ENCODE results near the gene MAP3K5.
"Not testable (repeated sequence)": the region's sequence is repeated elsewhere in the genome, so short reads cannot be mapped to it uniquely, and the experiment has no call there.

MAP3K5 gene

DNA sequence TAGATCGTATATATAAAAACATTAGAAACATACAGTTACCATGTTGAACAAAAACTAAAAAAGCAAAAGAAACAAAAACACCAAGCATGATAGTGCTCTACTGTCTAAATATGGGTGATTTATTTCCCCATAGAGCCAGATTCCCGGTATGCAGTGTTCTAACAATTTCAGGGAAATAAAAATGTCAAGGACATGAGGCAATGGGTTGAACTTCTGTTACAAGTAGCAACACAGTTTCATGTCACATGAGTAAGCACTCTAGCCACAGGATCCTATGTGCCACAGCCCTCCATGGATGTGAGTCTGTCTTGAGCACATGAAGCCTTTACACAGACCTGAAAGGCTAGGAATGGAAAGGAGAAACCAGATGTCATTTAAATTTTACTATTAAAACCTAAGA is 96.0 kb downstream of the MAP3K5 start:
- Histone ChIP-seq H3K4me2 (ENCODE audit: low read length) (no peak overlapping the region), H3K79me2 (ENCODE audit: insufficient read depth, low read length) (no peaks in the 10 kb centered on the region), H4K20me1 (ENCODE audit: insufficient read depth, low read length) (no peaks in the 10 kb centered on the region)

DNA sequence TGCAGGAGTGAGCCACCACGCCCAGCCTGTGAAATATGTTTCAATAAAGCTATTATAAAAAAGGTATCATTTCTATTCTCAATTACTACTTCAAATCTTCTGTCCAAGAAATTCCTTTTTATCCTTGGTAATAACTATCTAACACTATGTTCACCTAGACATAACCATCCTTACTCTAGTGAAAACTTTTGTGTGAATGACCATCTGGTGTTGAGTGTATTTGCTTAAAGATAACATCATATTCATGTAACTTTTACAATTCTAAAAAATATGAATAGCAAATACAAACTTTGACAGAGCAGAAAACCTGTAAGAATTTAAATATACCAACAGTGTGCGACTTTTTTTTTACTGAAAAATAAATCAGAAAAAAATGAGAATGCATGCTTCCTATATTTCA is 96.9 kb downstream of the MAP3K5 start:
- Histone ChIP-seq H3K4me3 (ENCODE audit: low read depth, low read length, poor library complexity, severe bottlenecking) (no peak overlapping the region), H3K4me2 (ENCODE audit: low read length) (no peak overlapping the region), H3K79me2 (ENCODE audit: insufficient read depth, low read length) (no peaks in the 10 kb centered on the region), H3K9me3 (ENCODE audit: low read length) (no peaks in the 10 kb centered on the region), H3K9ac (ENCODE audit: low read length) (no peak overlapping the region), H3K9me2 (ENCODE audit: low read depth, low read length) (no peaks in the 10 kb centered on the region), H3K27me3 (ENCODE audit: insufficient read depth, low read length) (no peaks in the 10 kb centered on the region), H3K36me3 (ENCODE audit: insufficient read depth, low read length) (peaks cover 24% of the 10 kb centered on the region; the same call in 1 of the 2 replicates), H3K4me1 (ENCODE audit: insufficient read depth, low read length, severe bottlenecking) (no peaks in the 10 kb centered on the region), H3K27ac (ENCODE audit: low read depth, low read length, poor library complexity, severe bottlenecking) (no peak overlapping the region), H2AFZ (ENCODE audit: low read length) (no peak overlapping the region), H3F3A (ENCODE audit: insufficient read depth, low read length) (no peaks in the 10 kb centered on the region), H4K20me1 (ENCODE audit: insufficient read depth, low read length) (no peaks in the 10 kb centered on the region)
- TF ChIP-seq, protein P1, sequence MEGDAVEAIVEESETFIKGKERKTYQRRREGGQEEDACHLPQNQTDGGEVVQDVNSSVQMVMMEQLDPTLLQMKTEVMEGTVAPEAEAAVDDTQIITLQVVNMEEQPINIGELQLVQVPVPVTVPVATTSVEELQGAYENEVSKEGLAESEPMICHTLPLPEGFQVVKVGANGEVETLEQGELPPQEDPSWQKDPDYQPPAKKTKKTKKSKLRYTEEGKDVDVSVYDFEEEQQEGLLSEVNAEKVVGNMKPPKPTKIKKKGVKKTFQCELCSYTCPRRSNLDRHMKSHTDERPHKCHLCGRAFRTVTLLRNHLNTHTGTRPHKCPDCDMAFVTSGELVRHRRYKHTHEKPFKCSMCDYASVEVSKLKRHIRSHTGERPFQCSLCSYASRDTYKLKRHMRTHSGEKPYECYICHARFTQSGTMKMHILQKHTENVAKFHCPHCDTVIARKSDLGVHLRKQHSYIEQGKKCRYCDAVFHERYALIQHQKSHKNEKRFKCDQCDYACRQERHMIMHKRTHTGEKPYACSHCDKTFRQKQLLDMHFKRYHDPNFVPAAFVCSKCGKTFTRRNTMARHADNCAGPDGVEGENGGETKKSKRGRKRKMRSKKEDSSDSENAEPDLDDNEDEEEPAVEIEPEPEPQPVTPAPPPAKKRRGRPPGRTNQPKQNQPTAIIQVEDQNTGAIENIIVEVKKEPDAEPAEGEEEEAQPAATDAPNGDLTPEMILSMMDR (IDR thresholded peaks at IDR 0.05; ENCODE audit: low read length) = no peak
- no peak for TF ChIP-seq EZH2 (IDR thresholded peaks at IDR 0.05; ENCODE audit: borderline replicate concordance, low read length)

More for the DNA sequence above, 96.0 kb downstream of the MAP3K5 start:
- Histone ChIP-seq H3K9me2 (ENCODE audit: low read depth, low read length) (no peaks in the 10 kb centered on the region), H3K27ac (ENCODE audit: low read depth, low read length, poor library complexity, severe bottlenecking) (no peak overlapping the region), H3K27me3 (ENCODE audit: insufficient read depth, low read length) (no peaks in the 10 kb centered on the region), H3K36me3 (ENCODE audit: insufficient read depth, low read length) (peaks cover 24% of the 10 kb centered on the region; the same call in 1 of the 2 replicates), H3K4me3 (ENCODE audit: low read depth, low read length, poor library complexity, severe bottlenecking) (no peak overlapping the region), H3K9ac (ENCODE audit: low read length) (no peak overlapping the region), H3K9me3 (ENCODE audit: low read length) (no peaks in the 10 kb centered on the region), H3K4me1 (ENCODE audit: insufficient read depth, low read length, severe bottlenecking) (no peaks in the 10 kb centered on the region), H2AFZ (ENCODE audit: low read length) (no peak overlapping the region), H3F3A (ENCODE audit: insufficient read depth, low read length) (no peaks in the 10 kb centered on the region)
- TF ChIP-seq EZH2 (IDR thresholded peaks at IDR 0.05; ENCODE audit: borderline replicate concordance, low read length) = no peak

DNA sequence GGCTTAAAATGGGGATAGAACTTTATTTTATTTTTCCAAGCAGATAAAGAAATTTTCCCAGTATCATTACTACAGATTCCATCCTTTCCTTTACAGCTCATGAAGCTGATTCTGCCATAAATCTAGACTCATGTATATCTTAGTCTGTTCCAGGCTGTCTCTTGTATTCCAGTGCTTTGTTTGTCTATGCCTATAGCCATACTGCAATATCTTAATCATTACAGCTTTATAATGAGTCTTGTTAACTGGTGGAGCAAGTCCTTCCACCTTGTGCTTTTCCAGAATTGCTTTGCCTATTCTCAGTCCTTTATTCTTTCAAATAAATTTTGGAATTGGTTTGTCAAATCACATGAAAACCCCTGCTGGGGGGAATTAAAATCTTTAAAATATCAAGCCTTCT is 99.2 kb downstream of the MAP3K5 start:
- H3K4me3 ChIP-seq (ENCODE audit: low read depth, low read length, poor library complexity, severe bottlenecking) = no peak overlapping the region
- H3F3A ChIP-seq (ENCODE audit: insufficient read depth, low read length) = no peaks in the 10 kb centered on the region
- no peak overlapping the region for H3K9ac ChIP-seq (ENCODE audit: low read length)
- no peaks in the 10 kb centered on the region for H4K20me1 ChIP-seq (ENCODE audit: insufficient read depth, low read length)
- H3K9me3 ChIP-seq (ENCODE audit: low read length) = peaks cover 2% of the 10 kb centered on the region; the same call in 1 of the 2 replicates
- H3K36me3 ChIP-seq (ENCODE audit: insufficient read depth, low read length) = peaks cover 25% of the 10 kb centered on the region; the same call in 1 of the 2 replicates
- H3K27me3 ChIP-seq (ENCODE audit: insufficient read depth, low read length) = no peaks in the 10 kb centered on the region
- no peak overlapping the region for H3K27ac ChIP-seq (ENCODE audit: low read depth, low read length, poor library complexity, severe bottlenecking)
- no peaks in the 10 kb centered on the region for H3K79me2 ChIP-seq (ENCODE audit: insufficient read depth, low read length)
- H3K9me2 ChIP-seq (ENCODE audit: low read depth, low read length) = no peaks in the 10 kb centered on the region
- no peaks in the 10 kb centered on the region for H3K4me1 ChIP-seq (ENCODE audit: insufficient read depth, low read length, severe bottlenecking)
- no peak for TF ChIP-seq EZH2 (IDR thresholded peaks at IDR 0.05; ENCODE audit: borderline replicate concordance, low read length)
- TF ChIP-seq, protein P1 (IDR thresholded peaks at IDR 0.05; ENCODE audit: low read length) = no peak
- no peak overlapping the region for H2AFZ ChIP-seq (ENCODE audit: low read length)
- H3K4me2 ChIP-seq (ENCODE audit: low read length) = no peak overlapping the region

DNA sequence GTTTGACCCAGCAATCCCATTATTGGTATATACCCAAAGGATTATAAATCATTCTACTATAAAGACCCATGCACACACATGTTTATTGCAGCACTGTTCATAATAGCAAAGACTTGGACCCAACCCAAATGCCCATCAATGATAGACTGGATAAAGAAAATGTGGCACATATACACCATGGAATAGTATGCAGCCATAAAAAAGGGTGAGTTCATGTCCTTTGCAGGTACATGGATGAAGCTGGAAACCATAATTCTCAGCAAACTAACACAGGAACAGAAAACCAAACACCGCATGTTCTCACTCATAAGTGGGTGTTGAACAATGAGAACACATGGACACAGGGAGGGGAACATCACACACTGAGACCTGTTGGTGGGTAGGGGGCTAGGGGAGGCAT is 104.4 kb downstream of the MAP3K5 start:
- H3K9me3 ChIP-seq (ENCODE audit: low read length); H3K4me1 ChIP-seq (ENCODE audit: insufficient read depth, low read length, severe bottlenecking); H3F3A ChIP-seq (ENCODE audit: insufficient read depth, low read length); H3K79me2 ChIP-seq (ENCODE audit: insufficient read depth, low read length); H3K27me3 ChIP-seq (ENCODE audit: insufficient read depth, low read length); H3K9ac ChIP-seq (ENCODE audit: low read length); H3K36me3 ChIP-seq (ENCODE audit: insufficient read depth, low read length); H3K4me2 ChIP-seq (ENCODE audit: low read length); H3K9me2 ChIP-seq (ENCODE audit: low read depth, low read length); H4K20me1 ChIP-seq (ENCODE audit: insufficient read depth, low read length); H3K4me3 ChIP-seq (ENCODE audit: low read depth, low read length, poor library complexity, severe bottlenecking); H3K27ac ChIP-seq (ENCODE audit: low read depth, low read length, poor library complexity, severe bottlenecking); H2AFZ ChIP-seq (ENCODE audit: low read length): not testable (repeated sequence)

Measured in OCI-LY1 (cell line).